Peyer's patch (tissue), 4 donors: ENCODE results near the gene LZTFL1.

Experiments used
- POLR2A ChIP-seq, 2 donors: fragments of 450-650 bp; IDR thresholded peaks; one replicate each; pipeline ENCODE4 v1.5.1; 2017; ENCODE audit warnings: antibody characterized with exemption in 2 of 2, mild to moderate bottlenecking in 2 of 2, moderate library complexity in 2 of 2
- TF ChIP-seq, protein P1 (sequence below), 6 experiments: fragments of 450-650 bp in 4 of 6; fragments of 200-600 bp in 2 of 6; sonication (generic) in 1 of 6; IDR thresholded peaks; one replicate each; pipeline ENCODE4 v1.5.1; 2017 to 2019; ENCODE audit warnings: antibody characterized with exemption in 6 of 6, mild to moderate bottlenecking in 3 of 6, moderate library complexity in 1 of 6

DNA sequence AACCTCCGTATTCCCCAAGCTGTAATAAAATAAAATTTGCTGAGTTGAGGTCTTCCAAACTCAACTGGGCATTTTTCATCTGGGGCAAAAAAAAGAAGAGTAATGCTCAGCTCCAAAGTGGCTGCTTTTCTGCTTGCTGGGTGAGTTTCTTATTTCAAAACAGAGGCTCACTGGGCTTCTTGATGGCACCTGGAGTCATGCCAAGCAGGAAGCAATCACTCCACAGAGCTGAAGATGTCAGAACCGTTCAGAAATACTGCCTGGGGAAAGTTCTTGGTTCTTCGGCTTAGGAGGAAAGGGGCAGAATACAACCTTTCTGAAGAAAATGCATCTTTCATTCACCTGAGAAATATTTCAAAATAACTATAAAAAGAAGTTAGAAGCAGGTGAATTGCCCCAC is 48.5 kb upstream of the LZTFL1 start:
- TF ChIP-seq POLR2A (IDR thresholded peaks at IDR 0.05): no peak
- TF ChIP-seq, protein P1, sequence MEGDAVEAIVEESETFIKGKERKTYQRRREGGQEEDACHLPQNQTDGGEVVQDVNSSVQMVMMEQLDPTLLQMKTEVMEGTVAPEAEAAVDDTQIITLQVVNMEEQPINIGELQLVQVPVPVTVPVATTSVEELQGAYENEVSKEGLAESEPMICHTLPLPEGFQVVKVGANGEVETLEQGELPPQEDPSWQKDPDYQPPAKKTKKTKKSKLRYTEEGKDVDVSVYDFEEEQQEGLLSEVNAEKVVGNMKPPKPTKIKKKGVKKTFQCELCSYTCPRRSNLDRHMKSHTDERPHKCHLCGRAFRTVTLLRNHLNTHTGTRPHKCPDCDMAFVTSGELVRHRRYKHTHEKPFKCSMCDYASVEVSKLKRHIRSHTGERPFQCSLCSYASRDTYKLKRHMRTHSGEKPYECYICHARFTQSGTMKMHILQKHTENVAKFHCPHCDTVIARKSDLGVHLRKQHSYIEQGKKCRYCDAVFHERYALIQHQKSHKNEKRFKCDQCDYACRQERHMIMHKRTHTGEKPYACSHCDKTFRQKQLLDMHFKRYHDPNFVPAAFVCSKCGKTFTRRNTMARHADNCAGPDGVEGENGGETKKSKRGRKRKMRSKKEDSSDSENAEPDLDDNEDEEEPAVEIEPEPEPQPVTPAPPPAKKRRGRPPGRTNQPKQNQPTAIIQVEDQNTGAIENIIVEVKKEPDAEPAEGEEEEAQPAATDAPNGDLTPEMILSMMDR (IDR thresholded peaks at IDR 0.05): no peak
